ENCODE results near the gene FOXO4.

DNA sequence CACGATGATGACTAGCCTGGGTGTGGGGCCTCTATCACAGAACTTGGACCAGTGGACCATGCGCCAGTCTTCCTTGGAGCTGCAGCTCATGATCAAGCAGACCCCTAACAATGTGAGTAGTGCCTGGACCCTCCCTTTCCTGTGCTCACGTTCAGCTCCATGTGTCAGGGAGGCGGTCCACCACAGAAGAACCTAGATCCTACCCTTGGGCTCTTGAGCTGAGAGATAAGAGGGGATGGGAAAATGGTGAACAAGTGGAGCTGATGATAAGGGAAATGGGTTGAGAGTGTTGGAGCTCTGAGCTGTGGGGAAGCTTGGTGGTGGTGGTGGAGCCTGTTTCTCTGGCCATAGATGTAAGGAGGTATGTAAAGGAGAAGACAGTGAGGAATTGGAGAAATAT is 35.9 kb downstream of the FOXO4 start:
- TF ChIP-seq BHLHE40 (IDR thresholded peaks at IDR 0.05; ENCODE audit: borderline replicate concordance) (no peak), SP1 (IDR thresholded peaks at IDR 0.05) (no peak), TARDBP (IDR thresholded peaks at IDR 0.05) (no peak), HDGF (IDR thresholded peaks at IDR 0.05; ENCODE audit: borderline replicate concordance) (no peak), FOXA1 (IDR thresholded peaks at IDR 0.05) (no peak), NFRKB (IDR thresholded peaks at IDR 0.05) (no peak), ZNF384 (IDR thresholded peaks at IDR 0.05) (no peak), FOXK2 (IDR thresholded peaks at IDR 0.05) (no peak), CTBP1 (IDR thresholded peaks at IDR 0.05; ENCODE audit: borderline replicate concordance) (no peak), ARNT (IDR thresholded peaks at IDR 0.05) (no peak), FOXM1 (IDR thresholded peaks at IDR 0.05; ENCODE audit: borderline replicate concordance) (no peak), ELF4 (IDR thresholded peaks at IDR 0.05) (no peak)
- TF ChIP-seq, protein P1, sequence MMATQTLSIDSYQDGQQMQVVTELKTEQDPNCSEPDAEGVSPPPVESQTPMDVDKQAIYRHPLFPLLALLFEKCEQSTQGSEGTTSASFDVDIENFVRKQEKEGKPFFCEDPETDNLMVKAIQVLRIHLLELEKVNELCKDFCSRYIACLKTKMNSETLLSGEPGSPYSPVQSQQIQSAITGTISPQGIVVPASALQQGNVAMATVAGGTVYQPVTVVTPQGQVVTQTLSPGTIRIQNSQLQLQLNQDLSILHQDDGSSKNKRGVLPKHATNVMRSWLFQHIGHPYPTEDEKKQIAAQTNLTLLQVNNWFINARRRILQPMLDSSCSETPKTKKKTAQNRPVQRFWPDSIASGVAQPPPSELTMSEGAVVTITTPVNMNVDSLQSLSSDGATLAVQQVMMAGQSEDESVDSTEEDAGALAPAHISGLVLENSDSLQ (IDR thresholded peaks at IDR 0.05), result no peak
